ENCODE measurements around the gene ZNF488.
"Not testable (repeated sequence)": the region's sequence is repeated elsewhere in the genome, so short reads cannot be mapped to it uniquely, and the experiment has no call there.

Gene ZNF488

GRCh38 chr10:47384148-47384921 is at the start of gene ZNF488:
Gene ZNF488 (minus strand): TSS chr10:47384293. CDS start chr10:47368829, 15,464 bp downstream.
- DNase-seq: peak; percentile 87

DNA sequence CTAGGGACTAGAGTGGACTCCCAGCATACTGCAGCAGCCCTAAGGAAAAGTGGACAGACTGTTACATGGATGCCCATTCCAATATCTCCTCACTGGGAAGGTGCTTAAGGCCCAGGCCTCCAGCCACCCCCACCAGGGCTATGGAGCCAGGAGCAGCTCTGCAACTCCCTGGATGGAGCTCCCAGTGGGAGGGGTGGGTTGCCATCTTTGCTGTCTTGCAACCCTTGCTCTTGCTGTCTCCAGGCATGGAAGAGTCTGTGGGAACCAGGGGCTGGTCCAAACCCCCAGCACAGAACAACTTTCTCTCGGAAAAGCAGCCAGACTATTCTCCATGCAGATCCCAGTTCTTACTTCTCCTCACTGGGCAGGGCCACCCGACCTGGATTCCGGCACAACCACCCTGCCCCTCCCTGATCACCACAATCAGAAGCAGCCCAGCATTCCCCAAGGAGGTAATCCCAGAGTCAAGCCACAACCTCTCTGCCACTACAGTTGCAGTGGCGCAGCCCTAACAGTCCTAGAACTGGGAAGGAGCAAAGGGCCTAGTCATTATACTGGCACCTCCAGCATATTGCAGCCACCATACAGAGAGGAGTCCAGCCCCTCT is 41.8 kb upstream of the ZNF488 start:
- no peak for DNase-seq

- DNase-seq: no peak
These were observed 40.1 kb upstream of the ZNF488 start for GRCh38 chr10:47424231-47424630.

GRCh38 chr10:47423476-47423875 is 39.4 kb upstream of the ZNF488 start:
- no peak for DNase-seq

- DNase-seq: no peak
These were observed 37.2 kb upstream of the ZNF488 start for GRCh38 chr10:47421057-47421952.

- DNase-seq: no peak
These were observed 36.4 kb upstream of the ZNF488 start for GRCh38 chr10:47420305-47421056.

DNA sequence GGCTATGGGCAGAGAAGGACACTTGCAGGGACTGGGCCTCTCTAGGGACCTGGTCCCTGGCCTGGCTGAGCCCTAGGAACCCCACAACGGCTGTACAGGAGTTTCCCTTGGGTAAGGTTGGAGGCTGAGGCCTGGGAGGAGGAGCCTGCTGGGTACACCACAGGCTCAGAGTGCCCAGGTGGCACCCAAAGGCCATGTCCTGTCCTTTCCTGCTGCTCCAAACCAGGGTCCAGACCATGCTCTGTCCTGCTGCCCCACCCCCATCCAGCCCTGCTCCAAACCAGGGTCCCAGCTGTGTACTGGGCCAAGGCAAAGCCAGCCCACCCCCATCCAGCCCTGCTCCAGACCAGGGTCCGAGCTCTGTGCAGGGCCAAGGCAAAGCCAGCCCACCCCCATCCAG is 35.3 kb upstream of the ZNF488 start:
- no peak for DNase-seq

GRCh38 chr10:47418966-47419365 is 34.9 kb upstream of the ZNF488 start:
- no peak for DNase-seq

DNA sequence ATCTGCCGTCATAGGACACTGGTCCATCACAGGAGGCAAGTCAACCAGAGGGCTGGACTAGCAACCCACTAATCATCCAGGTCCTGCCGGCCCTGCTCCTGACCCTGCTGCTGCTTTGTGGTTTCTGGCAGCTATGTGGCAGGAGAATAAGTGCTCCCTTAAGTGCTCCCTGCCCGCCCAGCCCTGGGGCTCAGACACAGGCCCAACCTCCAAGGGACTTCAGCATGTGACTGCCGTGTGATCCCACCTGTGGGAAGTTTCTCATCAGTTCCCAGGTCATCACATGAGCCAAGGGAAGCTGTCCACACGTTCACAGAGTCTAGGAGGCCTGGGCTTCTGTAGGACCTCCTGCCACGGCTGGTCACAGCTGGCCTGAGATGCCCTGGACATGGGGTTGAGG is 34.2 kb upstream of the ZNF488 start:
- DNase-seq: no peak

GRCh38 chr10:47416305-47417218 is 32.5 kb upstream of the ZNF488 start:
- not testable (repeated sequence) for DNase-seq

DNA sequence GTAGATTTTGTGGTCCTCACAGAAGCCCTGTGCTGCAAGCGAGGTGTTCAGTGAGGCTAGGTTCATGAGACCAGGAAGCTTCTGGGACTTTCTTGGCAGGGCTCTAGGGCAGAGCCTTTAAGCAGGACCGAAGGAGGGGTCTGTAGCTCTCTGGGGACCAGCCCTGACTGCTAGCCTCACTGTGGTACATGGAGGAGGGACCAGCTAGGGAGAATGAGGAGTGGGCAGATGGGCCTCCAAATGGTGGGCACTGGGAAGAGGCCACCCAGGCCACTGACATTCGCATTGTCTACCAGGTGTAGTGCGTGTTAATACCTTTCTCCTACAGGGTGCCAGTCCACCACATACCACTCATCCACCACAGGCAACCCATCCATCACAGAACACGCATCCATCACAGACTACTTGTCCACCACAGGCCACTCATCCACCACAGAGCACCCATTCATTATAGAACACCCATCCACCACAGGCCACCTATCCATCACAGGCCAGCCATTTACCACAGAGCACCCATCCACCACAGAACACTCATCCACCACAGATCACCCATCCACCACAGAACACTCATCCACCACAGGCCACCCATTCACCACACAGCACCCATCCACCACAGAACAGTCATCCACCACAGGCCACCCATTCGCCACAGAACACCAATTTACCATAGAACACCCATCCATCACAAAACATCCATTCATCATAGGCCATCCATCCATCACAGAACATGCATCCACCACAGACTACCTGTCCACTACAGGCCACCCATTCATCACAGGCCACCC is 31.6 kb upstream of the ZNF488 start:
- no peak for DNase-seq

DNA sequence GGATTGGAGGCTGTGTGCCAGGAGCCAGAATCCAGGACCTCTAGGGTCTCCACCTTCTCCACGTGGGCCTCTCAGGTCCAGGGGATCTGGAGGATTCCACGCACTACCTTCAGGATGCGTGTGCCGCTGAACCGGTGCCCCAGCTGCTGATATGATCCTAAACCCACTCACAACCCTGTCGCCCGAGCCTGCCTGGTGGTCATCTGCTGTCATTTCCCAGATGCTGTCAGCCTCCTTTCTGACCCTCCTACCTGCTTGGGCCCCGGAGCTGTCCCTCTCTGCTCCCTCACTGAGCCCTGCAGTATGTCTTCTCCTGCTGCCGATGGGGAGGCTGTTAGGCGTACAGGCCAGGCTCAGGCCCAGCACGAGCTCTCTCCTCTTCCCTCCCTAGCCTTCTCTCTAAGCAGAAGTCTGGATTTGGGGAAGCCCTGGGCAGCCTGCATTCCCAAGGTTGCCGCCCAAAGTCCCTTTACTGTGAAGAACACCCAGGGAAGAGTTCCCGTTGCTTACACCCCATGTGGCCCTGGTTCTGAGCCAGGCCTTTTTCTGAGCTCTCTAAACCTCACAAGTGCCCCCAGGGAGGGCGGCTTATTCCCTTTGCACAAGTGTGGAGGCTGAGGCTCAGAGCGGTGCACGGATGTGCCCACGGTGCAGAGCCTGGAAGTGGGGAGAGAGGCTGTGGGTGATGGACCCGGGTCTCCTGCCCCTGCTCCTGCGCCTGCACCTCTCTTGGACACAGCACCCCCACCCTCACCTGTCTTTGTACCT is 30.8 kb upstream of the ZNF488 start:
- DNase-seq: no peak

DNA sequence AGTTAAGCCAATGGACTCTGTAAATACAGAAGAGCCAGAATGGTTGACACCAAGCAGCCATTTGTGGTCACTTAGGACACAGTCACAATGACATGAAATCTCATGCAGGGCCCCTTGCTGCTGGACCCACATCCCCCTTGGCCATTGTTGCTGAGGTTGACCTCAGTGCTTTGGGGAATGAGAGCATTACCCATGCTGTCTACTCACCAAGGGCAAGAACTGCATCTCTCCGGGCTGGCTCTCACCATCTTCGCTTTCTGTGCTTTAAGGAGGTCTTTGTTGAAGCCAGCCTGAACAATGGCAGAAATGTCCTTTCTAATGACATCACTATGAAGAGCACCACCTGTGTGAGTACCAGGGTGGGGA is 30.1 kb upstream of the ZNF488 start:
- no peak for DNase-seq

- DNase-seq: no peak
These were observed 29.6 kb upstream of the ZNF488 start for GRCh38 chr10:47413531-47414226.

DNA sequence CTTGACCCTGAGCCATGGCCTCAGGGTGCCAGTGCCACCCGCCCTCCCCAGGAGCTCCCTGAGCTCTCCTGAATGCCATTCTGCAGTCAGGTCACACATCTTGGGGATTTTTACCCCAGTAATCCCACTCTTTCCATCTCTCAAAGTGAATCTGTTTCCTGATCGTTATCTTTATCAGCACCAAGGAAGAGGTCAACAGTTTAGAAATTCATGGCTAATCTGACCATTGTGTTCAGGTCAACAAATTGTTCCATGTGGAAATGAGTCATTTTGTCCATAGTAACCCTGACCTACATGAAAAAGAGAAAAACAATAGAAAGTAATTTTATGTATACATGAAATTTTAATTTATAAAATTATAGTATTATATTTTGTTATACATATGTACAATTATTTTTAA is 28.8 kb upstream of the ZNF488 start:
- DNase-seq: no peak

GRCh38 chr10:47412177-47412730 is 28.2 kb upstream of the ZNF488 start:
- DNase-seq: no peak

GRCh38 chr10:47410862-47411261 is 26.8 kb upstream of the ZNF488 start:
- no peak for DNase-seq

GRCh38 chr10:47410271-47410670 is 26.2 kb upstream of the ZNF488 start:
- no peak for DNase-seq

DNA sequence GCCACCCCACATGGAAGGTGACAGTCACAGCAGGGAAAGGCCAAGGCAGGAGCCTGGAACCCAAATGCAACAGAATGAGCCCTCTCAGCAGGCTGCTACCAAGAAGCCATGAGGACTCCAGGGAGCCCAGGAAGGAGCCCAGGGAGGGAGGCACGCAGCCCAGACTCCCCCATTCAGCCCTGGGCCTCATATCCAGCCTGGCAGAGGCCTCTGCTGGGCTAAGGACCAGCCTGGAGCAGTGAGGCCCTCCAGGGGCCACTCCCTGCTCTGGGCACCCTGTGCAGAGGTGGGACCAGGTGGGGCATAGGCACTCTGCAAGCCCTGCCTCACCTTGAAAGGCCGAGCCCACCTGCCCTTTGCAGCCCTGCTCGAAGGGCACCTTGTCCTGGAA is 25.8 kb upstream of the ZNF488 start:
- no peak for DNase-seq

All from NCI-H82 (cell line).